Measurements from ENCODE around the gene SLC2A13.

Gene SLC2A13

DNA sequence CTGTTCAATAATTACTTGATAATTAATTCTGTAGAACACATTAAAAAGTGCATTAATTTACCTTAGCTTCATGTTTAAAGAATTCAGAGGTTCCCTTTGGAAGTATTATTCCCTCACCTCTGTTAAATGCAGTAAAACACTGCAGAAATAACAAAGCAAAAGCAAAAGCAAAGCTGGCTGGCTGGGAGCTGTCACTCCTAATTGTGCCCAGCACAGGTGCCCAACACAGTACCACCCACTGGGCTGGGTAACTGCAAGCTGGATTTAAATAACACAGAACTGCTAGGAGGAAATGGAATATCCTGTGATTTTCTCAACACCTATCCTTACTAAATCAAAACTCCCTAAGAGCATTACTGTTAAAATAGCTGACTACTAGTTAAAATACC is 72.6 kb downstream of the SLC2A13 start:
- H3K27ac ChIP-seq (ENCODE audit: extremely low read depth, low read depth, low read length) = no peak overlapping the region

DNA sequence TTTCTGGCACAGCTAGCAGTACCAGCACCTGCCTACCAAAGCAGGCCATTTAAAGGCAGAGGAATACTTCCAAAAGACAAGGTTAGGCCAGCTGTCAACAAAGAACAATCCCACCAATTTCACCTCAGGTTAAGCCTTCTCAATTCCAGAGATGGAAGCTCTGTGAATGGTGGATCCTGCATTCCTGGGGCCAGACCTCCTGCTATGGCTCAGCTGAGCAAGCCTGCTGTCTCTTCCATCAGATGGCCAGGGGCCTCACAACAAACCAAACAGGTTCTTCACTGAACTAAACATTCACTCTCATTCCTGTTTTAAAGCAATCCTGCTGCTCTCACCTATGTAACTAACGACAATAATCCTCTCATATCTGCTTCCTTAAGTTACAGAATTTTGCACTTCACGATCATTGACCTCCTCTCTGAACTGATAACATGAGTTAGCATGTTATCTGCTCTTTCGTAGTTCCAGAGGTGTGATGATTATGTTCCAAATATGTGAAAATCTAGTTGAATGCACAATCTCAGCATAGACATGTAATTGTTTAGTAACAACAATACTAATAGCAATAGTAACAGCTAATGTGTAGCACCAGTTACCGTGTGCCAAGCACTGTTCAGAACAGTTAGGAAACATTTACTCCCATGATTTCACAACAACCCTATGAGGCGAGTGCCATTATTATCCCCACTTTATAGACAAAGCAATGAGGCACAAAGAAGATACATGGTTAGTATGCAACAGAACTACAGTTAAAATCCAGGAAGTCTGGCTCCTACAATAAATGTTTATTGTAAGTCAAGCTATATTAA is 73.2 kb downstream of the SLC2A13 start:
- H3K36me3 ChIP-seq (ENCODE audit: control insufficient read depth in 2 of 2, insufficient read depth in 1 of 2, low read length in 2 of 2) = no peaks in the 10 kb centered on the region
- POLR2A ChIA-PET = no interaction called here
- CTCF ChIA-PET = interaction anchor here (0.8 to 1.0 kb wide), 4 partner anchors 21 to 345 kb away, joined by 3 to 5 read pairs (median 4); no protein-coding TSS in a partner anchor
- H3K4me3 ChIP-seq (ENCODE audit: low read depth, low read length) = no peak overlapping the region
- no peaks in the 10 kb centered on the region for H3K9me3 ChIP-seq (ENCODE audit: control insufficient read depth, insufficient read depth, low read depth, low read length)
- TF ChIP-seq, protein P1, sequence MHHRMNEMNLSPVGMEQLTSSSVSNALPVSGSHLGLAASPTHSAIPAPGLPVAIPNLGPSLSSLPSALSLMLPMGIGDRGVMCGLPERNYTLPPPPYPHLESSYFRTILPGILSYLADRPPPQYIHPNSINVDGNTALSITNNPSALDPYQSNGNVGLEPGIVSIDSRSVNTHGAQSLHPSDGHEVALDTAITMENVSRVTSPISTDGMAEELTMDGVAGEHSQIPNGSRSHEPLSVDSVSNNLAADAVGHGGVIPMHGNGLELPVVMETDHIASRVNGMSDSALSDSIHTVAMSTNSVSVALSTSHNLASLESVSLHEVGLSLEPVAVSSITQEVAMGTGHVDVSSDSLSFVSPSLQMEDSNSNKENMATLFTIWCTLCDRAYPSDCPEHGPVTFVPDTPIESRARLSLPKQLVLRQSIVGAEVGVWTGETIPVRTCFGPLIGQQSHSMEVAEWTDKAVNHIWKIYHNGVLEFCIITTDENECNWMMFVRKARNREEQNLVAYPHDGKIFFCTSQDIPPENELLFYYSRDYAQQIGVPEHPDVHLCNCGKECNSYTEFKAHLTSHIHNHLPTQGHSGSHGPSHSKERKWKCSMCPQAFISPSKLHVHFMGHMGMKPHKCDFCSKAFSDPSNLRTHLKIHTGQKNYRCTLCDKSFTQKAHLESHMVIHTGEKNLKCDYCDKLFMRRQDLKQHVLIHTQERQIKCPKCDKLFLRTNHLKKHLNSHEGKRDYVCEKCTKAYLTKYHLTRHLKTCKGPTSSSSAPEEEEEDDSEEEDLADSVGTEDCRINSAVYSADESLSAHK (tag by site-specific recombination; IDR thresholded peaks at IDR 0.05) = no peak
- TF ChIP-seq OVOL3 (tag by site-specific recombination; IDR thresholded peaks at IDR 0.05) (no peak), ZNF202 (tag by site-specific recombination; IDR thresholded peaks at IDR 0.05; ENCODE audit: borderline replicate concordance) (no peak), HOXA7 (CRISPR knock-in tag; IDR thresholded peaks at IDR 0.05; ENCODE audit: borderline replicate concordance) (no peak), ZFP41 (tag by site-specific recombination; IDR thresholded peaks at IDR 0.05; ENCODE audit: borderline replicate concordance) (no peak)
- TF ChIP-seq, protein P2, sequence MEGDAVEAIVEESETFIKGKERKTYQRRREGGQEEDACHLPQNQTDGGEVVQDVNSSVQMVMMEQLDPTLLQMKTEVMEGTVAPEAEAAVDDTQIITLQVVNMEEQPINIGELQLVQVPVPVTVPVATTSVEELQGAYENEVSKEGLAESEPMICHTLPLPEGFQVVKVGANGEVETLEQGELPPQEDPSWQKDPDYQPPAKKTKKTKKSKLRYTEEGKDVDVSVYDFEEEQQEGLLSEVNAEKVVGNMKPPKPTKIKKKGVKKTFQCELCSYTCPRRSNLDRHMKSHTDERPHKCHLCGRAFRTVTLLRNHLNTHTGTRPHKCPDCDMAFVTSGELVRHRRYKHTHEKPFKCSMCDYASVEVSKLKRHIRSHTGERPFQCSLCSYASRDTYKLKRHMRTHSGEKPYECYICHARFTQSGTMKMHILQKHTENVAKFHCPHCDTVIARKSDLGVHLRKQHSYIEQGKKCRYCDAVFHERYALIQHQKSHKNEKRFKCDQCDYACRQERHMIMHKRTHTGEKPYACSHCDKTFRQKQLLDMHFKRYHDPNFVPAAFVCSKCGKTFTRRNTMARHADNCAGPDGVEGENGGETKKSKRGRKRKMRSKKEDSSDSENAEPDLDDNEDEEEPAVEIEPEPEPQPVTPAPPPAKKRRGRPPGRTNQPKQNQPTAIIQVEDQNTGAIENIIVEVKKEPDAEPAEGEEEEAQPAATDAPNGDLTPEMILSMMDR (tag by site-specific recombination; IDR thresholded peaks at IDR 0.05) = no peak
- TF ChIP-seq, protein P3, sequence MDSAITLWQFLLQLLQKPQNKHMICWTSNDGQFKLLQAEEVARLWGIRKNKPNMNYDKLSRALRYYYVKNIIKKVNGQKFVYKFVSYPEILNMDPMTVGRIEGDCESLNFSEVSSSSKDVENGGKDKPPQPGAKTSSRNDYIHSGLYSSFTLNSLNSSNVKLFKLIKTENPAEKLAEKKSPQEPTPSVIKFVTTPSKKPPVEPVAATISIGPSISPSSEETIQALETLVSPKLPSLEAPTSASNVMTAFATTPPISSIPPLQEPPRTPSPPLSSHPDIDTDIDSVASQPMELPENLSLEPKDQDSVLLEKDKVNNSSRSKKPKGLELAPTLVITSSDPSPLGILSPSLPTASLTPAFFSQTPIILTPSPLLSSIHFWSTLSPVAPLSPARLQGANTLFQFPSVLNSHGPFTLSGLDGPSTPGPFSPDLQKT (IDR thresholded peaks at IDR 0.05; ENCODE audit: borderline replicate concordance, low read depth, low read length) = no peak
- TF ChIP-seq, protein P4, sequence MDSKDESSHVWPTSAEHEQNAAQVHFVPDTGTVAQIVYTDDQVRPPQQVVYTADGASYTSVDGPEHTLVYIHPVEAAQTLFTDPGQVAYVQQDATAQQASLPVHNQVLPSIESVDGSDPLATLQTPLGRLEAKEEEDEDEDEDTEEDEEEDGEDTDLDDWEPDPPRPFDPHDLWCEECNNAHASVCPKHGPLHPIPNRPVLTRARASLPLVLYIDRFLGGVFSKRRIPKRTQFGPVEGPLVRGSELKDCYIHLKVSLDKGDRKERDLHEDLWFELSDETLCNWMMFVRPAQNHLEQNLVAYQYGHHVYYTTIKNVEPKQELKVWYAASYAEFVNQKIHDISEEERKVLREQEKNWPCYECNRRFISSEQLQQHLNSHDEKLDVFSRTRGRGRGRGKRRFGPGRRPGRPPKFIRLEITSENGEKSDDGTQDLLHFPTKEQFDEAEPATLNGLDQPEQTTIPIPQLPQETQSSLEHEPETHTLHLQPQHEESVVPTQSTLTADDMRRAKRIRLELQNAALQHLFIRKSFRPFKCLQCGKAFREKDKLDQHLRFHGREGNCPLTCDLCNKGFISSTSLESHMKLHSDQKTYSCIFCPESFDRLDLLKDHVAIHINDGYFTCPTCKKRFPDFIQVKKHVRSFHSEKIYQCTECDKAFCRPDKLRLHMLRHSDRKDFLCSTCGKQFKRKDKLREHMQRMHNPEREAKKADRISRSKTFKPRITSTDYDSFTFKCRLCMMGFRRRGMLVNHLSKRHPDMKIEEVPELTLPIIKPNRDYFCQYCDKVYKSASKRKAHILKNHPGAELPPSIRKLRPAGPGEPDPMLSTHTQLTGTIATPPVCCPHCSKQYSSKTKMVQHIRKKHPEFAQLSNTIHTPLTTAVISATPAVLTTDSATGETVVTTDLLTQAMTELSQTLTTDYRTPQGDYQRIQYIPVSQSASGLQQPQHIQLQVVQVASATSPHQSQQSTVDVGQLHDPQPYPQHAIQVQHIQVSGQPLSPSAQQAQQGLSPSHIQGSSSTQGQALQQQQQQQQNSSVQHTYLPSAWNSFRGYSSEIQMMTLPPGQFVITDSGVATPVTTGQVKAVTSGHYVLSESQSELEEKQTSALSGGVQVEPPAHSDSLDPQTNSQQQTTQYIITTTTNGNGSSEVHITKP (tag by site-specific recombination; IDR thresholded peaks at IDR 0.05) = no peak
- TF ChIP-seq, protein P5, sequence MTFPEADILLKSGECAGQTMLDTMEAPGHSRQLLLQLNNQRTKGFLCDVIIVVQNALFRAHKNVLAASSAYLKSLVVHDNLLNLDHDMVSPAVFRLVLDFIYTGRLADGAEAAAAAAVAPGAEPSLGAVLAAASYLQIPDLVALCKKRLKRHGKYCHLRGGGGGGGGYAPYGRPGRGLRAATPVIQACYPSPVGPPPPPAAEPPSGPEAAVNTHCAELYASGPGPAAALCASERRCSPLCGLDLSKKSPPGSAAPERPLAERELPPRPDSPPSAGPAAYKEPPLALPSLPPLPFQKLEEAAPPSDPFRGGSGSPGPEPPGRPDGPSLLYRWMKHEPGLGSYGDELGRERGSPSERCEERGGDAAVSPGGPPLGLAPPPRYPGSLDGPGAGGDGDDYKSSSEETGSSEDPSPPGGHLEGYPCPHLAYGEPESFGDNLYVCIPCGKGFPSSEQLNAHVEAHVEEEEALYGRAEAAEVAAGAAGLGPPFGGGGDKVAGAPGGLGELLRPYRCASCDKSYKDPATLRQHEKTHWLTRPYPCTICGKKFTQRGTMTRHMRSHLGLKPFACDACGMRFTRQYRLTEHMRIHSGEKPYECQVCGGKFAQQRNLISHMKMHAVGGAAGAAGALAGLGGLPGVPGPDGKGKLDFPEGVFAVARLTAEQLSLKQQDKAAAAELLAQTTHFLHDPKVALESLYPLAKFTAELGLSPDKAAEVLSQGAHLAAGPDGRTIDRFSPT (tag by site-specific recombination; IDR thresholded peaks at IDR 0.05) = no peak
- H3K27ac ChIP-seq (ENCODE audit: extremely low read depth, low read depth, low read length) = no peak overlapping the region
- no peaks in the 10 kb centered on the region for H3K4me1 ChIP-seq (ENCODE audit: control insufficient read depth, insufficient read depth, low read length)

More for the DNA sequence above, 72.6 kb downstream of the SLC2A13 start:
- Histone ChIP-seq H3K36me3 (ENCODE audit: control insufficient read depth in 2 of 2, insufficient read depth in 1 of 2, low read length in 2 of 2) (no peaks in the 10 kb centered on the region), H3K4me3 (ENCODE audit: low read depth, low read length) (no peak overlapping the region), H3K4me1 (ENCODE audit: control insufficient read depth, insufficient read depth, low read length) (no peaks in the 10 kb centered on the region), H3K9me3 (ENCODE audit: control insufficient read depth, insufficient read depth, low read depth, low read length) (no peaks in the 10 kb centered on the region)
- TF ChIP-seq ZNF785 (tag by site-specific recombination; IDR thresholded peaks at IDR 0.05) (no peak), WT1 (tag by site-specific recombination; IDR thresholded peaks at IDR 0.05) (no peak), ZNF654 (tag by site-specific recombination; IDR thresholded peaks at IDR 0.05; ENCODE audit: low read depth) (no peak), ZNF202 (tag by site-specific recombination; IDR thresholded peaks at IDR 0.05; ENCODE audit: borderline replicate concordance) (no peak)
- TF ChIP-seq, protein P6, sequence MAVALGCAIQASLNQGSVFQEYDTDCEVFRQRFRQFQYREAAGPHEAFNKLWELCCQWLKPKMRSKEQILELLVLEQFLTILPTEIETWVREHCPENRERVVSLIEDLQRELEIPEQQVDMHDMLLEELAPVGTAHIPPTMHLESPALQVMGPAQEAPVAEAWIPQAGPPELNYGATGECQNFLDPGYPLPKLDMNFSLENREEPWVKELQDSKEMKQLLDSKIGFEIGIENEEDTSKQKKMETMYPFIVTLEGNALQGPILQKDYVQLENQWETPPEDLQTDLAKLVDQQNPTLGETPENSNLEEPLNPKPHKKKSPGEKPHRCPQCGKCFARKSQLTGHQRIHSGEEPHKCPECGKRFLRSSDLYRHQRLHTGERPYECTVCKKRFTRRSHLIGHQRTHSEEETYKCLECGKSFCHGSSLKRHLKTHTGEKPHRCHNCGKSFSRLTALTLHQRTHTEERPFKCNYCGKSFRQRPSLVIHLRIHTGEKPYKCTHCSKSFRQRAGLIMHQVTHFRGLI (tag by site-specific recombination; IDR thresholded peaks at IDR 0.05) = peak; percentile 42; the same call in 1 of the 2 replicates
- ChIA-PET CTCF (interaction anchor here (0.8 to 1.0 kb wide), 3 partner anchors 21 to 75 kb away, joined by 3 to 5 read pairs (median 3); no protein-coding TSS in a partner anchor), POLR2A (no interaction called here)

Data from HEK293 (cell line).